TTC549 (cell line): ENCODE results near the gene GPR153.
"Not testable (repeated sequence)": the region's sequence is repeated elsewhere in the genome, so short reads cannot be mapped to it uniquely, and the experiment has no call there.

ENCODE experiments used
- FAIRE-seq: peaks from 2 replicates; lab custom pipeline; 2012; peaks lifted over from hg19 to GRCh38; lab: Jason Lieb, UNC

GPR153 gene

DNA sequence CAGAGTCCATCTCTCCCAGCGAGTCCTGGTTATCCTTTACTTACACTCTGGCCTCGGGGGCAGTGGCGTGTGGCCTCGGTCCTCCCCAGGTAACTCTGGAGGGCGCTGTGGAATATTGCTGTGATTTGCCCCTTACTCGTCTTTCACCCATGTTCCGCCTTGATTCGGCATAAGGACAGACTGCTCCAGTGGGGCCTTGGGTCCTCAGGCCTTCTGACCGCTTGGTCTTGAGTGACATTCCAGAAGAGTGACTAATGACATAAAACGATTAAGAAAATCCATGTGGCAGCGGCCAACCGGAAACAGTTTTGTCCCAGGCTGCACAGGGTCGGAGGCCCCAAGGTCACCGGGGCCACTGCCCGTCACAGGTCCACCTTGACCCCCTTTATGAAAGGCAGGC is 36.2 kb downstream of the GPR153 start:
- no peak for FAIRE-seq

DNA sequence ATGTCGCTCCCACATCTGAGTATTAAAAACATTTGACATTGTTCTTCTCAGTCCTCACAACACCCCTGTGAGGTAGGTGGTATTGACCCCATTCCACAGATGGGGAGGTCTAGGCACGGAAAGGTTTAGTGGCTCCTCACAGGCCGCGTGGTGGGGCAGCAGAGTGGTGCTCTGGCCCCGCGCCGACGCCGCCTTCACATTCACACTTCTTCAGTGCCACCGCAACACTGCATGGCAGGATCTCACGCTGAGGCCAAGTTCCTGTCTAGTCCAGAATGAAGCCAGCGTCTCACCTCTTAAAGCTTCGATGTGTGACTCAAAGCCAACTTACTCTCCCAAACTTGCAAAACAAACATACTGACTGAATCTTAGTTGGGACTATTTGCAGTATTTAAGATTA is 37.3 kb downstream of the GPR153 start:
- no peak for FAIRE-seq

DNA sequence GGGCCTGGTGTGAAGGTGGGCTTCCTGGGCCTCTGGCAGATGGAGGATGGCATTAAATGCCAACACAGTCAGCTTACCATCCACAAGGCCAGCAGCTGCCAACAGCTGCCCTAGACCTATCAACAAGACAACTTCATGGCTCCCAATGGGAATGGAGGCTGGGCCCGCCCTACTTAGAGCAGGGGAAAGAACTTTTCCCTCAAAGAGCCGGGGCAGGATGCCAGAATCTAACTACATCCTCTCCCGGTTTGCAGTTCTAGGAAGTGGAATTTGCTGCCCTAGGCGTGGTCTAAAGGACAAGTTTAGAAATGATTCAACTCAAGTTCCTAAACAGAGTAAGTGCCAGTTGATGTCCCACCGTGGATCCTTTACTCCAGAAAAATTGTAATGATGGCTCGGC is 38.3 kb downstream of the GPR153 start:
- FAIRE-seq = no peak

DNA sequence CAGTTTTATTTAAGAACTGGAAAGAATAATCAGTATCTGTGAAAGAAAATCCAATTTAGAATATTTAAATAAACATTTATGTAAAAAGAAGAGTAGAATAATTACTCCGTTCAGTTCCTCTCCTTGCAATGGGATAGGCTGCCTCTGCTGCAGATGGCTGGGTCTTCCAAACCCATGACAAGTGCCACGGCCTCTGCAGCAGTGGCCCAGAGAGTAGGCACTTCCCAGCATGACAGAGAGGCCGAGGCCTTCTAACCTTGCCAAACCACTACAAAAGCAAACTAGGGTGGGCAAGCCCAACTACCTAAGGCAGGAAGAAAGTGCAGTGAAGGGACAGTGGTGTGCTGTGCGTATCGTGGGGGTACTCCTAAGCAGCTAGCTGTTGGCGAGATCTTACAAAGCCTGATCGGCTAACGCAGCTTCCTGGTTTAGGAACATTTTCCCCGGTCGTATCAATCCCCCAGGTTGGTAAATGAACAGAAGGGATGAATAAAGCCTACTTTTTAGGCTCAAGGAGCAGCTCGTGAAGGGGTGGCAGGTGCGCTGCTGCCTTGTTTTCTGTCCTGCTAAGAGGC is 39.6 kb downstream of the GPR153 start:
- no peak for FAIRE-seq

DNA sequence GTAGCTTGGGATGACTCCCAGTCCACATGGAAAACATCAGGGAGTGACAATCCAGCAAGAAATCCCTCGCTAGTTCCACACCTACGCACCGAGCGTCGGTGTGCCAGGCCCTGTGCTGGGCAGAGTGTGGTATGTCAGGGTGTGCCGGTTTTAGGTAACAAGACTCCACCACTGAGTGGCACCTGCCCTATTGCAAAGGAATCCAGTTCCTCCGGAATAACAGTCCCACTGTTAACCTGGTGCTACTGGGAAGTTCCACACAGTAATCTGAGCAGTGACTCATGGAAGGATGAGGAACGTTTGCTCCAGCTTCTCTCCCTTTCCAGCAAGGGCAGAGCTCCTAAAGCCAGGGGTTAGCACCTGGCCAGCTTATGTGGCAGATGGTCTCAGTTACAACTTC is 40.7 kb downstream of the GPR153 start:
- no peak for FAIRE-seq

DNA sequence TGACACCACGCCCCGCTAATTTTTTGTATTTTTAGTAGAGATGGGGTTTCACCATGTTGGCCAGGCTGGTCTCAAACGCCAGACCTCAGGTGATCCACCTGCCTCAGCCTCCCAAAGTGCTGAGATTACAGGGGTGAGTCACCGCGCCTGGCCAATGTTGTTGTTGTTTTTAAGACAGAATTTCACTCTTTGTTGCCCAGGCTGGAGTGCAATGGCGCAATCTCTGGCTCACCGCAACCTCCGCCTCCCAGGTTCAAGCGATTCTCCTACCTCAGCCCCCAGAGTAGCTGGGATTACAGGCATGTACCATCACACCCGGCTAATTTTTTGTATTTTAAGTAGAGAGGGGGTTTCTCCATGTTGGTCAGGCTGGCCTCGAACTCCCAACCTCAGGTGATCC is 41.3 kb downstream of the GPR153 start:
- not testable (repeated sequence) for FAIRE-seq

DNA sequence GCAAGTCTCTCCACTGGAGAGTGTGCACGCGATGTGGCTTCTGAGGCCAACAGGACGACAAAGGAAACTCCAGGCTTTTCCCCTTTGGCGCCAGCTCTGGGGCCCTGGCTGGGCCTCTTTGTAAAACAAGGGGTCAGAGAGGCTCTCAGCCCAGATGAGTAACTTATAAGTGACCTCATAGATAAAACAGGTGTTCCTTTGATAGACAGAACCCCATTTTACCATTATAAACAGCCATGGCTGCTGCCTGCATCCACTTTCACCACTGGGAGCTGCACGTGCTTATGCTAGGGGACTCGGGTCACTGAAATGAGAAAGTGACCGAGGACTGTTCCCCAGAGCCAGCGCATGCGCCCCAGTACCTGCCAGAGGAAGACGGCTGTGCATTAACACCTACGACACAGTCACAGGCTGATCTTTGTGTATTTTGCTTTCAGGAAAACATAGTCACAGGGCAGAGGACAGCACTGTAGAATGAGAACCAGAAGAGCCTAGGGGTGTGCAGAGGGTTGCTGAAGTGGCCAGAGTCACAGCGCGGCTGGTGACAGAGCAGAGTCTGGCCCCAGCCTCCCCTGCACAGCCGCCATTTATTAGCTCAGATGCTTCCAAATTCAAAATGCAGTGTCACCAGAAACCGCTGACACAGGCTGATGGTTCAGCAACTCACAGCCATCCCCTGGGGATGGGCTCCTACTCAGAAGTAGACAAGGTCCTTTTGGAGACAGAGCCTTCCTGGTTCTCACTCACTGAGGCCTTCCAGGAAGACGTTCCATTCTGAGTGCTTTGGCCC is 42.3 kb downstream of the GPR153 start:
- FAIRE-seq = no peak

DNA sequence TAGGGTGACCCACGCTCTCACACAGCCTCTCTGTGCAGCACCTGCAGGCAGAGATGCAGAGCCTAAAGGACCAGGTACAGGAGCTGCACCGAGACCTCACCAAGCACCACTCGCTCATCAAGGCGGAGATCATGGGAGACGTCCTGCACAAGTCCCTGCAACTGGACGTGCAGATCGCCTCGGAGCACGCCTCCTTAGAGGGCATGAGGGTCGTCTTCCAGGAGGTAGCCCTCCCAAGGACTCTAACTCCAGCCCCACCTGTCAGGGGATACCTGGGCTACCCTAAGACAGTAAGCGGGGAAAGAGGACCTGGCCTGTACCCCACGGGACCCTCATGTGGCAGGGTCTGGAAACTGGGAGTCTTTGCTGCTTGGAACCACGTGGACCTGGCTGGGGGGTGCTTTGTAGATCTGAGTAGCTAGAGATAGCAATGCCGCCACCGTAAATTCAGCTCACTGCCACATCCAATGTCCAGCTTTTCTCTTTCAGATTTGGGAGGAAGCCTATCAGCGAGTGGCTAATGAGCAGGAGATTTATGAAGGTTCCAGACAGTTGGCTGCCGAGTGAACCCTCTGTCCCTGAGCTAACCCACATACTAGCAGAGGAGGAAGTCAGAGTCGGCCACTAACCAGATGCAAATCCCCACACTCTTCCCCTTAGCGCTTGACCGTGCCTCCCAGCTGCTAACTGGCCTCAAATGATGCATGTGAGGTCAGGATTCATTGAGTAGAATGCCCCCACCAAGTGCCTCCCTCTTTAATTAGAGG is 48.5 kb downstream of the GPR153 start:
- FAIRE-seq = no peak

DNA sequence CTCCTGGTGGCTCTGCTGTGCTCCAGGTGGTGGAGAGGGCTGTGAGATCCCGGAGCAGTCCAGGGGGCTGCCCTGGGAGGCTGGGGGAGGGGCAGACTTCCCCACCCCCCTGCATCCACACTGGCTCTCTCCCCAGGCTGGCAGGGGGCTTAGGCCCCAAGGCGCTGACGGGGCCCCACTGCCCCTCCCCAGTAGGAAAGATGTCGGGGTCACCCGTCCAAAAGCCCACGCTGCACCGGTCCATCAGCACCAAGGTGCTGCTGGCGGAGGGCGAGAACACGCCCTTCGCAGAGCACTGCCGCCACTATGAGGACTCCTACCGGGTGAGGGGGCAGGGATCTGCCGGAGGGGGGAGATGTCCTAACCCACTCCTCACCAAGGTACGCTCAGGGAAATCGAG is 49.2 kb downstream of the GPR153 start:
- FAIRE-seq = no peak

DNA sequence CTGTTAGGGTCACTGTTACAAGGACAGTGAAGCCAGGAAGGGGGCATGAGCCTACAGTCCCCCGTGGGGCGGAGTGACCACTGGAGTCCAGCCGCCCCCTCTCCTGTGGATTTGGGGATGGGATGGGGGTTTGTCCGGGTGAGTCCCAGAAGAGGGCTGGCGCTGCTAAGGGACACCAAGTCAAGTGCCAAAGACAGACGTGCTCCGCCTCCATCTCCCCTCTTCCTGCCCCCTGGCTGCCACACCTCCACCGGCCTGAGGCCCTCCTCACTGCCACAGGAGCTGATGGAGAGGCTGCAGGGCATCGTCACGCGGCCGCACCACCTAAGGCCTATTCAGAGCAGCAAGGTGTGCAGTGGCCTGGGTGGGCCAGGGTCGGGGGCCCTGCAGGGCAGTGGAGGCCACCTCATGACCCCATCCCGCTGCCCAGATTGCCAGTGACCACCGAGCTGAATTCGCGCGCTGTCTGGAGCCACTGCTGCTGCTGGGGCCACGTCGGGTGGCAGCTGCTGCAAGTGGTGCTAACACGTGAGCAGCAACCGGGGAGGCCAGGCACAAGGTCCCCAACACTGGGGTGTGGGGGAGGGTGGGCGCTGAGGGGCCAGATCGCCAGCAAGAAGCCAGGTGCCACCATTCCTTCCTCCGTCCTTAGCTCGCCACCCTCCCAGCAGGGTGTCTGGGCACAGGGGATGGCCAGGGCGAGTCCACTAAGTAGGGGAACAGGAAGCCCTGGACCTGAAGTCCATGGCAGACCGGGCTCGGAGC is 50.1 kb downstream of the GPR153 start:
- no peak for FAIRE-seq

DNA sequence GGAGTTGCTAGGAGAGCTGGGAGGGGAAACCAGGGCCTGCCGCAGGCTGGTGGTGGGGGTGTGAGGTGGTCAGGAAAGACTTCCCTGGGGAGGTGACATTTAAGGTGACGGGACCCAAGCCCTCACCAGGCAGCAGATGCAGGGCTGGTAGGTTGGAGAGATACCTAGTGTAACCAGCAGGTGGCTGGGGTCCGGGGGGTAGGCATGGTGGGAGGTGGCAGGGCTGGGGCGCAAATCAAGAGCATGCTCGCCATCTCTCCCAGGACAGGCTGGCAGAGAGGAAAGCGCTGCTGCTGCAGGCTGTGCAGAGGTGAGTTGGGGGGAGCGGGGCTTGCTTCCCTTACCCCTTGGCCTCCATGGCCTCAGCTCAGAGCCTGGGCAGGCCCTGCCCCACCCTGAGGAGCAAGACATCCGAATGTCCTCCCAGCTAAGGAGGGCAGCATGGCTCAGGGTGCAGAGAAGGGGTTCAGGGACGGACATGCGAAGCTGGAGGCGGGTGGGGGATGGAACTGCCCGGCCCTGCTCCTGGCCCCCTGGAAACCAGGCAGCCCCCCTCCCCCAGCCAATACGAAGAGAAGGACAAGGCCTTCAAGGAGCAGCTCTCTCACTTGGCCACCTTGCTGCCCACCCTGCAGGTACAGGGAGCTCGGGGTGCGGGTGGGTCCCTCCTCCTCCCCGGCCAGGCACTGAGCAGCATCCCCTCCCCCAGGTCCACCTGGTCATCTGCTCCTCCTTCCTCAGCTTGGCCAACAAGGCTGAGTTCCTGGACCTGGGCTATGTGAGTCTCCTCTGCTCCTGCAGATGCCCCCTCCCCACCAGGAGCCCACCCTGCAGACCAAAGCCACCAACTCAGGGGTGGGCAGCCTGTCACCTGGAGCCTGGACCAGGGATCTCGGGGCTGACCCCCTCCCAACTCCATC is 51.0 kb downstream of the GPR153 start:
- no peak for FAIRE-seq

DNA sequence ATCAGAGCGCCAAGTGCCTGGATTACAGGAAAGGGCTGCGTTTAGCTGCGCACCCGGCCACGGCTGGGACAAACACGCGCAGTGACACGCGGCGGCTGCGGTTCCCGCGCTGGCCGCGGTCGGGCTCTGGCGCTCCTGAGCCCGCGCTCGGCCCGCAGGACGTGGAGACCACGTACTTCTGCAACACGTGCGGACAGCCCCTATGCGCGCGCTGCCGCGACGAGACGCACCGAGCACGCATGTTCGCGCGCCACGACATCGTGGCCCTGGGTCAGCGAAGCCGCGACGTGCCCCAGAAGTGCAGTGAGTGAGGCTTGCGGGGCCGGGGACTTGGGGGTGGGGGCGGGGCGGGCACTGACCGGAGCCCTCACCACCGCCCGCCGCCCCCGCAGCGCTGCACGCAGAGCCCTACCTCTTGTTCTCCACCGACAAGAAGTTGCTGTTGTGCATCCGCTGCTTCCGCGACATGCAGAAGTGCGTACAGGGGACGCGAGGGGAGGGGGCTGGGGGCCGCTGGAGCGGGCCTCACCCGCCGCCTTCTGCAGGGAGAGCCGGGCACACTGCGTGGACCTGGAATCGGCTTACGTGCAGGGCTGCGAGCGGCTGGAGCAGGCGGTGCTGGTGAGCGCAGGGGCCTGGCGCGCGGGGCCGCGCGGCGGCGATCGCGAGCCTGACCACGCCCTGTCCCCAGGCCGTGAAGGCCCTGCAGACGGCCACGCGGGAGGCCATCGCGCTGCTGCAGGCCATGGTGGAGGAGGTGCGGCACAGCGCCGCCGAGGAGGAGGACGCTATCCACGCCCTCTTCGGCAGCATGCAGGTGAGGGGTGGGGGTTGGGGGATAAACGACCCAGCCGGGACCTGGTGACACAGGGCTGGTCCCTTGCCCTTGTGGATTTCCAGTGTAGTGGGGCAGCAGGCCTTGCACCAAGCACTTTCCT is 51.9 kb downstream of the GPR153 start:
- no peak for FAIRE-seq

DNA sequence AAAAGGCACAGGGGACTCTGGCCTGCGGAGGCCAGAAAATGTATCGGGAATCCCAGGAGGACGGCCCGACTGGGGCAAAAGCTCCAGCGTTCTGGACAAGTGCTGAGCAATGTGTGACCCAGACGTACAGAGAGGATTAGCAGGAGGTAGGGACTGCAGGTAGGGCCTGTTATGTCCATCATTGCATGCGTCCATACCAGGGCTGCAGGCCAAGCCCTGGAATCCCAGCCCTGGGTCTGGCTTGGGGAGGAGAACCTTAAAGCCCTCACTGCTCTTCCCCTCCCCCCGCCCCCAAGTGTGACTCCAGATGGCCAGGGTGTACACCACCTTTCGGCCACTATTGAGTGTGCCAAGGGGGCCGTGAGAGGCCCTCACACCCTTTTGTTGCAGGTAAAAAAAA is 53.0 kb downstream of the GPR153 start:
- no peak for FAIRE-seq

DNA sequence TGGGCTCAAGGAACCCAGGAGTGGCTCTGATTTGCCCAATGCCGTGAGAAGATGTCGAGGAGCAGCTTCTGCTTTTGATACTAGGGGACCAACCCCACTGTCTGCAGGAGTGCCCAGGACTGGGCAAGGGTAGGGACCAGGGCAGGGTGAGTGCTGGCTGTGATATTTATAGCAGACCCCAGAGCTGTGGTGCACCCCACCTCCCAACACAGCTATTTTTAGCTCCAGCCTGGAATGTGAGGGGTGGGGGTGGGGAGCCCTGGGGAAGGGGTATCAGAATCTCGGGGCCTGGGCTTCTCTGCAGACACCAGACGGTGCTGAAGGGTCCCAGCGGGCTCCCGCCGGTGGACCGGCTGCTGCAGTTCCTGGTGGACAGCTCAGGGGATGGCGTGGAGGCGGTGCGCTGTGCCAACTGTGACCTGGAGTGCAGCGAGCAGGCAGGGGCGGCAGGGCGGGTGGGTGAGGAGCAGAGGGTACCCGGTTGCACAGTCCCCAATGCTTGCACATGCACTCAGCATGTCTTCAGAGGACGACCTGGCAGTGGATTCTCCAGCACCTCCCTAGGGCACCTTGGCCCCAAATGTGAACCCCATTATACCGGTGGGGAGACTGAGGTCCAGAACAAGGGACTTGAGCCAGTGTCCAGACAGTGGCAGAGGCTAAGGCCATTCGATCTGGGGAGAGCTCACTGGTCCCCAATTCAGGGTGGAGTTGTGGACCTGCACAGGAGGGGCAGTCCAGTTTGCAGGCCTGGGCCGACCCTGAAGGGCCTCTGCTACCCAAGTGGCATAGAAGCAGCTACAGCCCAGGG is 53.6 kb downstream of the GPR153 start:
- no peak for FAIRE-seq

DNA sequence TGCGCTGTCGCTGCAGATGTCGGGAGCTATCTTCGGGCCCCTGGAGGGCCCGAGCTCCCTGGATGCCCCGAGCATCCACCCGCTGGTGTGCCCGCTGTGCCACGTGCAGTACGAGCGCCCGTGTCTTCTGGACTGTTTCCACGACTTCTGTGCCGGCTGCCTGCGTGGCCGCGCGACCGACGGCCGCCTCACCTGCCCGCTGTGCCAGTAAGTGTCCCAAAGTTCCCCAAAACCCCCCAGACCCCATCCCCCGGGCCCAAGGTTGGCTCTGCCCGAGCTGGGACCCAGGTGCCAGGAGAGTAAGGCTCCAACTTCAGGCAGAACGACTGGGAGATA is 54.4 kb downstream of the GPR153 start:
- FAIRE-seq = no peak

DNA sequence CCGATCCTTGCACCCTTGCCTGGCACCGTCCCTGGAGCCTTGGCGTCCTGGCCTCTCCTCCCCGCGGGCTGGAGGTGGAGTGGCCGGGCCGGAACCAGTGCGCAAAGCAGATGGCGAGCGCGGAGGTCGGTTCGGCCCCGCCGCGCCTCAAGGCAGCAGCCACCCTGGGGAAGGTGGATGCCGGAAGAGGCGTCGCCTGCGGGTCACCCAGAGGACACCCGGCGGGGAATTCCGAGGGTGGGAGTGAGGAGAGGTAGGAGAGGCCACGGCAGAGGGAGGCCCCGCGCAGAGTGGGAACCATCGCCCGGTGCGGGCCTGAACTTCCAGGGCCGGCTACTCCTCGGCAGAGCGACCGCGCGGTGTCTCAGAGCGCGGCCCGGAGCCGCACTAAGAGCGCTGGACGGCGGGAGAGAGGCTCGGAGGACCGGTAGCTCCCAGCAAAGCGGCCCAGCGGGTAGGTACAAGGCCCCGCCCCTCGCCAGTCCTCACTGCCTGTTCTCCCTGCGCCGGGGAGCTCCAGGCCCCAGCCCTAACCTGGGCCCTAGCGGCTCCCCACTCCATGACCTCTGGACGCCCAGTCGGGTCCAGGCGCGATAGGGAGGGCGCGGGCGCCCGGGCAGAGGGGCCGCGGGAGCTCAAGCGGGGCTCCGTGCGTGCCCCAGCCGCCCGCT is 54.9 kb downstream of the GPR153 start, which contains the start of gene RNF207:
RNF207 (plus strand) TSS at position 271 of the 671 bp plus-strand sequence. CDS start 417 bp downstream, outside the sequence.
- FAIRE-seq = no peak

DNA sequence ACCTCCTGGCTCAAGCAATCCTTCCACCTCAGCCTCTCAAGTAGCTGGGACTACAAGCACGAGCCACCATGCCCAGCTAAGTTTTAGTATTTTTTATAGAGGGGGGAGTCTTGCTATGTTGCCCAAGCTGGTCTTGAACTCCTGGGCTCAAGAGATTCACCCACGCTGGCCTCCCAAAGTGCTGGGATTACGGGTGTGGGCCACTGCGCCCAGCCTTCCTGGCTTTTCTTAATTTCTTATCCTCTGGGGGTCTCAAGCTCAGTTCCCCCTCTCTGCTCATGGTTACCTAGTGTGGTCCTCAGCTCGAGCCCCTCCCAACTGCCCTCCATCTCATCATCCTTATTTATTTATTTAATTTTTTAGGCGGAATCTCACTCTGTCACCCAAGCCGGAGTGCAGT is 58.6 kb downstream of the GPR153 start:
- FAIRE-seq = no peak

DNA sequence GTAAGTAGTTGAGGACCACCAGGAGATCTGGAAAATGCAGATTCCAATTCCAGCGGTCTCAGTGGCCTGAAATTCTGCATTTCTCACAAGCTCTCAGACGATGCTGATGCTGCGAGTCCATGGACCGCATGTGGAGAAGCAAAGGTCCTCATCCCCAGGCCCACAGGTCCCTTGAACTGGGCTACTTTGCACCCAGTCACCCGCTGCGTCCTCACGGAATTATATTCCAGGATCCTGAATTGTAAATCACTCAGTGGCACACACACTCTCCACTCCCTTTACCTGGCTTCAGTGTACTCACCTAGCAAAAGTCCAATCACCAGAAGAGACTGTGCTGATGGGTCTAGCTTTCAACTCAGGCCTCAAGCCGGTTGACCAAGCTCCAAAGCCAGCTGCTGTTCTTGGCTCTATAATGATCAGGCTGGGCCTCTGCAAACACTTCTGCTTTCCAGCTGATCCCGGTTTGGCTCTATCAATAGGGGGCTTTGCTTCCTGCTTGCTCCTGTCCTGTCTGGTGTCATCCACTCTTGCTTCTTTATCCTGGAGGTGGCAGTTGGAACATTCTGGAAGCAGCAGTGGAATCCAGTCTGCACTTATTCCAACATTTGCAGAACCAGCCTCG is 60.6 kb downstream of the GPR153 start:
- FAIRE-seq = no peak
